OCI-LY7 (cell line): ENCODE data around the gene NDUFS4. TPM values are rescaled to one million over a fixed set of nuclear protein-coding genes. Genes with fewer than 3 reads are reported as not detected.
"Not testable (repeated sequence)": the region's sequence is repeated elsewhere in the genome, so short reads cannot be mapped to it uniquely, and the experiment has no call there.

Experiments used
- BruUV-seq: library from RNA; stranded (reverse); fragments of 400-500 nt; replicated peaks from 2 replicates; lab custom pipeline; 2021; lab: Mats Ljungman, UMichigan
- CTCF ChIA-PET: fragments of 300-600 bp; sonication (Branson Sonifier 250); formaldehyde crosslinking; loops from one replicate; lab custom pipeline; 2022; ENCODE audit warnings: antibody characterized with exemption; ENCODE audit not compliant: unreplicated experiment; lab: Charles Lee
- POLR2A ChIA-PET: fragments of 300-600 bp; sonication (Branson Sonifier 250); formaldehyde crosslinking; loops from one replicate; lab custom pipeline; 2022; ENCODE audit warnings: antibody characterized with exemption; lab: Charles Lee
- DNase-seq: peaks from one replicate; pipeline ENCODE4 v3.0.0-alpha.2; 2015; ENCODE audit warnings: low spot score
- H2AFZ ChIP-seq: fragments of 200-600 bp; sonication (generic), shearing (Covaris generic); 2 replicates; pipeline ENCODE4 v1.6.1; 2014; ENCODE audit warnings: mild to moderate bottlenecking, antibody characterized with exemption, low read length, moderate library complexity
- H3K27ac ChIP-seq: fragments of 200-600 bp; sonication (generic); 2 replicates; pipeline ENCODE4 v1.5.1; 2014; ENCODE audit warnings: mixed run types, low read depth, mild to moderate bottlenecking, moderate library complexity, low read length, inconsistent platforms; ENCODE audit not compliant: poor library complexity, severe bottlenecking
- H3K36me3 ChIP-seq: fragments of 200-600 bp; sonication (generic); 2 replicates; pipeline ENCODE4 v1.6.1; 2014; ENCODE audit warnings: mild to moderate bottlenecking, antibody characterized with exemption, low read length, moderate library complexity, mixed read lengths; ENCODE audit not compliant: insufficient read depth
- H3K4me1 ChIP-seq: fragments of 200-600 bp; sonication (generic); 2 replicates; pipeline ENCODE4 v1.5.1; 2014; ENCODE audit warnings: mild to moderate bottlenecking, low read length; ENCODE audit not compliant: insufficient read depth, poor library complexity, severe bottlenecking
- H3K4me2 ChIP-seq: fragments of 200-600 bp; sonication (generic); 2 replicates; pipeline ENCODE4 v1.6.1; 2014; ENCODE audit warnings: mild to moderate bottlenecking, low read length
- H3K4me3 ChIP-seq: fragments of 200-600 bp; sonication (generic); 2 replicates; pipeline ENCODE4 v1.5.1; 2014; ENCODE audit warnings: mild to moderate bottlenecking, low read depth, low read length; ENCODE audit not compliant: poor library complexity, severe bottlenecking
- H3K79me2 ChIP-seq: fragments of 200-600 bp; sonication (generic); 2 replicates; pipeline ENCODE4 v1.6.1; 2016; ENCODE audit warnings: low read depth, mild to moderate bottlenecking, low read length, moderate library complexity, mixed read lengths; ENCODE audit not compliant: insufficient read depth
- H3K9me2 ChIP-seq: fragments of 200-600 bp; sonication (generic); 2 replicates; pipeline ENCODE4 v1.6.1; 2016; ENCODE audit warnings: mild to moderate bottlenecking, low read length, mixed read lengths; ENCODE audit not compliant: insufficient read depth
- H3K9me3 ChIP-seq: fragments of 200-600 bp; sonication (generic); 2 replicates; pipeline ENCODE4 v1.6.1; 2014; ENCODE audit warnings: mild to moderate bottlenecking, mixed run types, low read length, mixed read lengths
- H4K20me1 ChIP-seq: fragments of 200-600 bp; sonication (generic); 2 replicates; pipeline ENCODE4 v1.6.1; 2014; ENCODE audit warnings: mild to moderate bottlenecking, antibody characterized with exemption, low read length, moderate library complexity, mixed read lengths; ENCODE audit not compliant: insufficient read depth
- EZH2phosphoT487 ChIP-seq: fragments of 200-600 bp; sonication (generic); IDR thresholded peaks from 2 replicates; pipeline ENCODE4 v1.6.1; 2018; ENCODE audit warnings: low read depth, borderline replicate concordance, mild to moderate bottlenecking, mixed run types, antibody characterized with exemption, low read length, moderate library complexity, mixed read lengths
- intact Hi-C: fragments of 100-400 bp; cut with micrococcal nuclease; formaldehyde crosslinking; loops from one replicate; pipeline ENCODE4 v1.10.0; 2022; ENCODE audit not compliant: unreplicated experiment
- total RNA-seq, 2 experiments: library from RNA; depleted of rRNA in 1 of 2; stranded (reverse); fragments of >200 nt in 1 of 2; shearing (Covaris generic) in 1 of 2; gene quantifications; 2 replicates each; pipeline ENCODE4 v1.2.3, GENCODE V29; 2014 to 2022
- TF ChIP-seq, protein P1 (sequence below): fragments of 200-600 bp; sonication (generic); conservative IDR thresholded peaks from 2 replicates; pipeline ENCODE4 v1.5.1; 2014; ENCODE audit warnings: mild to moderate bottlenecking, antibody characterized with exemption, low read length, moderate library complexity, mixed read lengths

NDUFS4 gene
- total RNA-seq, 2 experiments from 2014 or later, result 35.1 to 57.2 TPM

DNA sequence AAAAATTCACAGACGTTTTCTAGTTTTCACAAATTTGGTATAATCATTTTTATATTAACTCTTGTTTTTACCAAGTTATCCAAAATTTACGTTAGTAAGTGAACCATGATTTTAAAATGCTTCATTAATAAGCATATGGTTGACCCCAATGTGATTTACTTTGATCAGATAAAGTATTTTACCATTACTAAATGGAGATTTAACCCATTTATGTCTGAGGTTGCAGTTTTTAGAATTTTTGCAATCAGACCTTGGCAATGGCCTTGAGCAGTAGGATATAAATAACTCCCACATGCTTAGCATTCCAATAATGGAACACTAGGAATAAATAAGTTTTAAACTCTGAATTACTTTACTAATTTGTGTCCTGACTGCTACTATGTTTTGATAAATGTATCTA lies 84.6 kb downstream of the NDUFS4 start:
- no peak for TF ChIP-seq EZH2phosphoT487
- TF ChIP-seq, protein P1, sequence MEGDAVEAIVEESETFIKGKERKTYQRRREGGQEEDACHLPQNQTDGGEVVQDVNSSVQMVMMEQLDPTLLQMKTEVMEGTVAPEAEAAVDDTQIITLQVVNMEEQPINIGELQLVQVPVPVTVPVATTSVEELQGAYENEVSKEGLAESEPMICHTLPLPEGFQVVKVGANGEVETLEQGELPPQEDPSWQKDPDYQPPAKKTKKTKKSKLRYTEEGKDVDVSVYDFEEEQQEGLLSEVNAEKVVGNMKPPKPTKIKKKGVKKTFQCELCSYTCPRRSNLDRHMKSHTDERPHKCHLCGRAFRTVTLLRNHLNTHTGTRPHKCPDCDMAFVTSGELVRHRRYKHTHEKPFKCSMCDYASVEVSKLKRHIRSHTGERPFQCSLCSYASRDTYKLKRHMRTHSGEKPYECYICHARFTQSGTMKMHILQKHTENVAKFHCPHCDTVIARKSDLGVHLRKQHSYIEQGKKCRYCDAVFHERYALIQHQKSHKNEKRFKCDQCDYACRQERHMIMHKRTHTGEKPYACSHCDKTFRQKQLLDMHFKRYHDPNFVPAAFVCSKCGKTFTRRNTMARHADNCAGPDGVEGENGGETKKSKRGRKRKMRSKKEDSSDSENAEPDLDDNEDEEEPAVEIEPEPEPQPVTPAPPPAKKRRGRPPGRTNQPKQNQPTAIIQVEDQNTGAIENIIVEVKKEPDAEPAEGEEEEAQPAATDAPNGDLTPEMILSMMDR, result no peak
- H3K79me2 ChIP-seq, result no peaks in the 10 kb centered on the region
- no peaks in the 10 kb centered on the region for H3K9me2 ChIP-seq
- ChIA-PET POLR2A (interaction anchor here (0.6 kb wide), 1 partner anchor 539 kb away, joined by 7 read pairs; no protein-coding TSS in a partner anchor), CTCF (no interaction called here)
- peaks cover 13% of the 10 kb centered on the region for H3K4me1 ChIP-seq
- no peaks in the 10 kb centered on the region for H3K9me3 ChIP-seq
- no peak overlapping the region for H2AFZ ChIP-seq
- H3K27ac ChIP-seq, result no peak overlapping the region
- H3K4me2 ChIP-seq, result no peak overlapping the region
- peaks cover 17% of the 10 kb centered on the region for H3K36me3 ChIP-seq
- H4K20me1 ChIP-seq, result no peaks in the 10 kb centered on the region
- intact Hi-C loops, result no loop called here
- no peak for DNase-seq
- BruUV-seq, result no TSS peak
- H3K4me3 ChIP-seq, result no peak overlapping the region

DNA sequence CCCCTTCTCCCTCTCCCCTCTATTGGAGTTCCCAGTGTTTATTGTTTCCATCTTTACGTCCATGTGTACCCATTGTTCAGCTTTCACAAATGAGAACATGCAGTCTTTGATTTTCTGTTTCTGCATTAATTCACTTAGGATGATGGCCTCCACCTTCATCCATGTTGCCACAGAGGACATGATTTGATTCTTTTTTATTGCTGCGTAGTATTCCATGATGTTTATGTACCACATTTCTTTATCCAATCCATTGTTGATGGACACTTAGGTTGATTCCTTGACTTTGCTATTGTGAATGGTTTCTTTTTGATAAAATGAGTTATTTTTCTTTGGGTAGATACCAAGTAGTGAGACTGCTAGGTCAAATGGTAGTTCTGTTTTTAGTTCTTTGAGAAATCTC lies 88.9 kb downstream of the NDUFS4 start:
- Histone ChIP-seq H3K4me3 (no peak overlapping the region), H3K9me2 (no peaks in the 10 kb centered on the region), H3K79me2 (no peaks in the 10 kb centered on the region), H4K20me1 (no peaks in the 10 kb centered on the region), H3K27ac (no peak overlapping the region), H3K36me3 (peaks cover 12% of the 10 kb centered on the region), H3K4me1 (no peaks in the 10 kb centered on the region), H3K4me2 (no peak overlapping the region), H2AFZ (no peak overlapping the region), H3K9me3 (no peaks in the 10 kb centered on the region)
- intact Hi-C loops, result no loop called here
- no peak for DNase-seq
- TF ChIP-seq, protein P1, result no peak
- no peak for TF ChIP-seq EZH2phosphoT487
- BruUV-seq, result no TSS peak
- ChIA-PET CTCF (no interaction called here), POLR2A (no interaction called here)

- H3K4me3 ChIP-seq, BruUV-seq, H3K27ac ChIP-seq, H3K36me3 ChIP-seq, DNase-seq, H3K9me3 ChIP-seq, CTCF ChIA-PET, intact Hi-C loops, H3K4me1 ChIP-seq, H3K79me2 ChIP-seq, H2AFZ ChIP-seq, H4K20me1 ChIP-seq, POLR2A ChIA-PET, H3K4me2 ChIP-seq, H3K9me2 ChIP-seq: not testable (repeated sequence)
Observed at GRCh38 chr5:53660573-53660972, 100.1 kb downstream of the NDUFS4 start.

DNA sequence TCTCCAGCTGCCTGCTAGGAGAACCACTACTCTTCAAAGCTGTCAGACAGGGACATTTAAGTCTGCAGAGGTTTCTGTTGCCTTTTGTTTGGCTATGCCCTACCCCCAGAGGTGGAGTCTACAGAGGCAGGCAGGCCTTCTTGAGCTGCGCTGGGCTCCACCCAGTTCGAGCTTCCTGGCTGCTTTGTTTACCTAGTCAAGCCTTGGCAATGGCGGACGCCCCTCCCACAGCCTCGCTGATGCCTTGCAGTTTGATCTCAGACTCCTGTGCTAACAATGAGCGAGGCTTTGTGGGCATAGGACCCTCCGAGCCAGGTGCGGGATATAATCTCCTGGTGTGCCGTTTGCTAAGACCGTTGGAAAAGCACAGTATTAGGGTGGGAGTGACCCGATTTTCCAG lies 104.9 kb downstream of the NDUFS4 start:
- H3K79me2 ChIP-seq, DNase-seq, H3K9me3 ChIP-seq, H2AFZ ChIP-seq, H3K4me1 ChIP-seq, H3K4me3 ChIP-seq, H3K36me3 ChIP-seq, H3K4me2 ChIP-seq, POLR2A ChIA-PET, H3K9me2 ChIP-seq, intact Hi-C loops, H4K20me1 ChIP-seq, H3K27ac ChIP-seq, CTCF ChIA-PET, BruUV-seq: not testable (repeated sequence)
